ENCODE data around the gene MBP.
A peak's percentile ranks its signal among the peaks of the same experiment; 100 is the strongest.

Gene MBP

GRCh38 chr18:77047803-77048419, 84.7 kb downstream of the MBP start:
- DNase-seq (ENCODE audit: low spot score) = no peak

GRCh38 chr18:77046994-77047393, 85.6 kb downstream of the MBP start:
- no peak for DNase-seq (ENCODE audit: low spot score)

DNA sequence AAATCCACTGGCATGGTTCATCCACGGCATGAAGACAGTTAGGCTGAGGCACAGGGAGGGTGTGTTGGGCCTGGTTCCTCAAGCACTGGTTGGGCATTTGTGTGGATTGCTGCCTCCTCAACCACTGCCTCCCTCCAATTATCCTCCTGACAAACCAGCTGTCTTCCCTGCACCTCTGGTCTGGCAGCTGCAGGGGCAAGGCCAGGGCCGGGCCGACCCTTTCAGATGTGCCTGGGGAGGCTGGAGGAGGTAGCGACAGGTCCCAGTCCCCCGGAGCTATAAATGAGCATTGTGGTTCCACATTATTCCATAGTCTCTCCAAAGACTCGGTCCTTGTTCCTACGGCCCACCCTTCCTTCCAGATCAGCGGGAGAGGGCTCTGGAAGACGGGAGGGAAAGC, 86.2 kb downstream of the MBP start:
- DNase-seq (ENCODE audit: low spot score) = no peak

- no peak for DNase-seq (ENCODE audit: low spot score)
Measured at GRCh38 chr18:77045677-77046076, 86.9 kb downstream of the MBP start.

DNA sequence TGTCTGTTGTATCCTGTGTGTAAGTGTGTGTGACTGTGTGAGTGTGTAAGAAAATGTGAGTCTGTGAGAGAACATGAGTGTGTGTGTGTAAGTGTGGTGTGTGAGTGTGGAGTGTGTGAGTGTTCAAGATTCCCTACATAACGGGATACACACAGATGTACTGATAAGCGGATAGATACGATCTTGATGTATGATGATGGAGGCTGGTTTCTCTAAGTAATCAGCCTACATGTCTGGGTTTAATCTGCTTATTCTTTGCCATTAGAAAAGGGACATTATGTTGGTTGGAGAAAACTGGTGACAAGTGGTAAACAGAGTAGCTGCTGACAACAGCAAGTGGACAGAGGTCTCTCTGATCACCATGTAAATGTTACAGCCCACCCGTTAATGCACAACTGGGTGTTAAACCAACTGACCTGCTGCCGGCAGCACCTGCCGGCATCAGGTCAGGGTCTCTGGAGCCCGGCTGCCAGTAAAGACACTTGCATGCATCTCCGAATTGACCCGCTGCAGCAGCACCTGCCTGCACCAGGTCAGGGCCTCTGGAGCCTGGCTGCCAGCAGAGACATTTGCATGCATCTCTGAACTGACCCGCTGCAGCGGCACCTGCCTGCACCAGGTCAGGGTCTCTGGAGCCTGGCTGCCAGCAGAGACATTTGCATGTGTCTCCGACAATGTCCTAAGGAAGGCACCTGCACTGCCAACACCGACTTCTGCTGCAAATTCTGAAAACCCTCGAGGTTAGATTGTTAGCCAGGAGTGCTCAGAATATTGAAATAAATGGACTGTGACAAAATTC, 87.5 kb downstream of the MBP start:
- DNase-seq (ENCODE audit: low spot score) = no peak

GRCh38 chr18:77043541-77044280, 88.9 kb downstream of the MBP start:
- DNase-seq (ENCODE audit: low spot score) = no peak

DNA sequence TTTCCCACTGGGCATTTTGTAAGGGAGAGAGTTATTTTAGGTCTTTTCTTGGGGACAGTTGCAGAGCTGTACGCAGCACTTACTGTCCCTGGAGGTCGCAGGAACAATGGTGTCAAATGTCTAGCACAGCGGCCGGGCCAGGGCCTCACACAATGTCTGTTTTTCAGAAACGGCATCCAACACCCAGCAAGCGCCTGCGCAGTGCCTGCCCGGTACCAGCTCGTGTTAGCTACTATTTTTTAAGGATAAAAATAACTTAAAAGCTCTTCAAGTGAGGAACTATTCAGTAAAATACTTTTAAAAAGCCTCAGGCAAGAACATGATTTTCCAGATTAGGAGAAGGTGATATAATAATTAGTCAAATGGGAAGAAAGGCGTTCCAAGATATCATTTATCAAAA, 90.0 kb downstream of the MBP start:
- DNase-seq (ENCODE audit: low spot score) = no peak

GRCh38 chr18:77039196-77040130, 93.1 kb downstream of the MBP start:
- no peak for DNase-seq (ENCODE audit: low spot score)

DNA sequence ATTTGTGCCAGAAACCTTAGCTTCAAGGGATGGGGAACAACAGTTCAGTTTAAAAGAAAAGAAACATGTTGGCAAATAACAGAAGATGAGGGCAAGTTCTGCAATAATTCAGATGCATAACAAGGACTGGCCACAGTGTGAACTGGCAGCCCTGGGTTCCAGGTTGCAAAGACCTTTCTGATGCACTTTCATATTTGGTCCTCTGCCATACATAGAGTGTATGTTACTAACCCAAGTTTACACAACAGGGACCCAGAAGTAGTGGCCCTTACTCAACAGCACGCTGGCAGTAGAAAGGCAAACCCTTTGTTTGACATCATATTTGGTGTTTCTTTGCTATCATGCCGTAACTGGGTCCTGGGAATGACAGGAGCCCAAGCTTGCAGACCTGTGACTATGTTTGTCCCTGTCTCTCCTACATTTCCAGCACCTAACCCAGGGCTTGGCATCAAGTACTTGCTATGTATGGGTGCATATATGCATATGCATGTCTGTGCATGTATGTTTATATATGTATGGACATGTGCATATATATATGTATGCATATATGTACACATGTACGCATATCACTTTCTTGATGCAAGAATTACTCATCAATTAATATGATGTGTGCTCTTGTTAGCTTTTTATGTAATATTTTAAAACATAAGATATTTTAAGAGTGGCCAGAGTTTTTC, 94.3 kb downstream of the MBP start:
- DNase-seq (ENCODE audit: low spot score) = no peak

DNA sequence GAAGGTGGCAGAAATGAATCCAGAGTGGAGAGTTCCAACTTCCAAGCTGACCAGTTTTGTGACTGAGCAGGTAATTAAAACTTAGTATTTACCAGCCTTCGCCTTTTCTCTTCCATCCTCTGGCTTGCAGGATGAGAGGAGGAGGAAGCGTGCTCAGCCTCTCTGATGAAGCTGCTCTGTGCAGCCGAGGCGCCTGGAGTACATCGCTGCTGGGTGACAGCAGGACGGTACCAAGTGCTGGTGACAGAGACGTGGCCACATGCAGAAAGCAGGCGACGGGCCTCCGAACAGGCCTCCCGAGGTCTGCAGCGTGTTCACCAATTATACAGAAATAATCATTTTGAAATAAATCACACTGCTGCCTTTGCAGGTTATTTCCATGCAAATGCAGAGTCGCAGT, 95.0 kb downstream of the MBP start:
- DNase-seq (ENCODE audit: low spot score) = no peak

DNA sequence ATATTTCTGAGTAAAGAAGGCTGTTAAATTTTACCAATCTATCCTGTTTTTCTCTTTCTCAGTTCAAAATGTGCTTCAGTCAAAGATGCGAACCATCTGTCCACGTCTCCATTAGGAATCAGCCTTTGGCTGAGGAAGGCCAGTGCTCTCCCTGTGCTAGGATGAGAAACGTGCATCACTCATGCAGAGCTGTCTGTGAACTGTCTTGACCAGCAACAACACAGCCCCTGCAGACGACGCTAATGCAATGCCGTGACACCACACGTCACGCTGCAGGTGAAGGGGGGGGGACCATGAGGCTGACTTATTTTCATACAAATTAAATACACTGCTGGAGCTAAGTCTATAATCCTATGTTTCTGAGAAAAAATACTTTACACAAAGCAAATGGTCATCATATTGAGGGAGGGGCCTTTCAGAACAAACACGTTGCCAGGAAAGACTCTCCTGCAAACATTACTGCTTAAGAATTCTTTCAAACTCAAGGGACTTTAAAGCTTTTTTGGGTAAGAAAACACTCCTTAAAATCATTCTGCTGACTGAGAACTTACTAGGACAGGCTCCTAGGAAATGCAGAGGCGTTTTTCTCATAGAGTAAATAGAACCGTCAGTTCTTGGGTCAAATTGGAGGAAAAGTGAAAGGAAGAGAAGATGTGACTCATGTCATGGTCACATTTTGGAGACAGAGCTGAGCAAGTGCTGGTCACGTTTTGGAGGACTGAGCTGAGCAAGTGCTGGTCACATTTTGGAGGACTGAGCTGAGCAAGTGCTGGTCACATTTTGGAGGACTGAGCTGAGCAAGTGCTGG, 97.0 kb downstream of the MBP start:
- DNase-seq (ENCODE audit: low spot score) = no peak

DNA sequence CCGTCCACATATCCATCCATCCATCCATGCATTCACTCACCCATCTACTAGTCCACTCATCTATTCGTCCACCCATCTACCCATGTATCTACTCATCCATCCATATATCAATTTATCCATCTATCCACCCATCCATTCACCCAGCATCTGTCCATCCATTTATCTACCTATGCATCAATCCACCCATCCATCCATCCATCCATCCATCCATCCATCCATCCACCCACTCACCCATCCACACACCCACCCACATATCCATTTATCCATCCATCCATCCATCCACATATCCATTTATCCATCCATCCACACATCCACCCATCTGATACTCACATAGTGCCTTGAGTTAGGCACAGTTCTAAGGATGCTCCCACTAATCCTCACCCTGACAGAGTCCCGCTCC, 99.0 kb downstream of the MBP start:
- DNase-seq (ENCODE audit: low spot score) = no peak

DNA sequence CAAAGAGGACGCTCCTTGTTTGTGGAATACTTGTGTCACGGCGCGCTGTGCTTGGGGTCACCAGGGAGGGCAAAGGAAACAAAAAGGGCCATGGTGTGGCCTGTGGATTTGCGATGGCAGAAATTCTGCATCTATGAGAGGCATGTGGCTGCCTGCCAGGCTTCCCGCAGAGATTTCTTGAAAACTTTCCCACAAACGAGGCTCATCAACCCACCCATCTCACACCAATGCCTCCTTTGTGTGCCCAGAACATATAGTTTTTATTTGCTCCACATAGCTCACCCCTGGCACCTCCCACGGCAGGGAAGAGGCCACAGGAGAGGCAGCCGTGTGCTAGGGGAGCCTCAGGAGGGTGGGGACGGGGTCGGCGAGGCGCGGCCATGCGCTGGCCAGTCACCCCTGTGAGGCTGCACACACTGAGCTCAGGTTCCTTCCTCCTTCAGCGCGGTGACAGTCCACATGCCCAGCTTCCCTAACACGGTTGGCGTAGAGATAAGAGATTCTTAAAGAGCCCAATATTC, 100.3 kb downstream of the MBP start:
- peak; percentile 61 for DNase-seq (ENCODE audit: low spot score)

- no peak for DNase-seq (ENCODE audit: low spot score)
Measured at GRCh38 chr18:77031662-77032061, 100.9 kb downstream of the MBP start.

- DNase-seq (ENCODE audit: low spot score) = no peak
Measured at GRCh38 chr18:77030201-77030600, 102.4 kb downstream of the MBP start.

DNA sequence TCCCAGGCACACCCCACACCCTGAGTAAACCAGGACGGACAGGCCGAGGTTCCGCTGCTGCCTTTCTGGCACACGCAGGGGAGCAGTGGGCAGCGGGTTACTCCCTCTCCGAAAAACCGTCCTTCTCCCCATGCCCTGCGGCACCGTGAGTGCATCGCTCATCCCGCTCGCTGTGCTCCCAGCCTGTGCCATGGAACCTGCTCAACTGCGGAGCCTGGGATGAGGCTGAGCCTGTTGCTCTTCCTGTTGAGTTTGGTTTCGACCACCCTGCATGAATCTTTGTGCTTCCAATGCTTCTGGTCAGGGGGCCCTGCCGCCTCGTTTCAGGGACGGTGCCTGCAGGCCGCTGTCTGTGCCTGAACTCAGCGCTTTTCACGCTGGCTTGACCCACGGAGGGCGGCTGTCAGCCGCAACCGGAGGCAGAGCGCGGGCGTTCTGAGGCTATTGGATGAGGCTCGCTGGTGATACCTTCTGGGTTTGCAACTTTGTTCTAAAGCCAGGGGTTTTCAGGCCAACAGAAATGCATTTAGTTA, 106.7 kb downstream of the MBP start:
- no peak for DNase-seq (ENCODE audit: low spot score)

GRCh38 chr18:77025123-77025522, 107.5 kb downstream of the MBP start:
- DNase-seq (ENCODE audit: low spot score) = no peak

GRCh38 chr18:77024476-77024875, 108.1 kb downstream of the MBP start:
- DNase-seq (ENCODE audit: low spot score) = no peak

GRCh38 chr18:77023102-77023782, 109.3 kb downstream of the MBP start:
- DNase-seq (ENCODE audit: low spot score) = no peak

GRCh38 chr18:77022556-77022955, 110.0 kb downstream of the MBP start:
- DNase-seq (ENCODE audit: low spot score) = peak; percentile 35
